H1 (cell line): Measurements from ENCODE around the gene PLEKHM3. TPM values are rescaled to one million over a fixed set of nuclear protein-coding genes. Genes with fewer than 3 reads are reported as not detected.

Experiments
- CTCF ChIA-PET: fragments of 300-600 bp; sonication (Branson Sonifier 250); formaldehyde crosslinking; loops from one replicate; lab custom pipeline; 2021; ENCODE audit not compliant: partially characterized antibody; lab: Charles Lee
- POLR2A ChIA-PET: fragments of 300-600 bp; sonication (Branson Sonifier 250); formaldehyde crosslinking; loops from one replicate; lab custom pipeline; 2021; ENCODE audit warnings: inconsistent platforms; ENCODE audit not compliant: partially characterized antibody; lab: Charles Lee
- DNase-seq, 2 experiments: peaks; one replicate each; pipeline versions ENCODE4 v3.0.0 to v3.0.0-alpha.2; 2010 to 2022; ENCODE audit warnings: low spot score in 2 of 2, low read depth in 1 of 2, mixed read lengths in 1 of 2
- FAIRE-seq: peaks from 2 replicates; lab custom pipeline; 2011; peaks lifted over from hg19 to GRCh38; lab: Jason Lieb, UNC
- H2AFZ ChIP-seq: 2 replicates; pipeline ENCODE4 v1.8.1; 2012; ENCODE audit warnings: low read length, inconsistent platforms
- H2AK5ac ChIP-seq: 2 replicates; pipeline ENCODE4 v1.6.1; 2013; ENCODE audit warnings: low read depth, low read length
- H2BK120ac ChIP-seq: replicated peaks from 2 replicates; pipeline ENCODE3; 2013; ENCODE audit warnings: low read depth, low read length, inconsistent platforms
- H2BK12ac ChIP-seq: 2 replicates; pipeline ENCODE4 v1.6.1; 2013; ENCODE audit warnings: low read depth, low read length
- H2BK15ac ChIP-seq: 2 replicates; pipeline ENCODE4 v1.6.1; 2013; ENCODE audit warnings: low read length
- H2BK20ac ChIP-seq: 2 replicates; pipeline ENCODE4 v1.6.1; 2013; ENCODE audit warnings: low read length
- H2BK5ac ChIP-seq: 2 replicates; pipeline ENCODE4 v1.6.1; 2013; ENCODE audit warnings: low read depth, low read length
- H3K14ac ChIP-seq: 2 replicates; pipeline ENCODE4 v1.6.1; 2013; ENCODE audit warnings: inconsistent platforms; ENCODE audit not compliant: insufficient read length
- H3K18ac ChIP-seq: 2 replicates; pipeline ENCODE4 v1.6.1; 2013; ENCODE audit warnings: low read length; ENCODE audit errors: extremely low read depth
- H3K23ac ChIP-seq: 2 replicates; pipeline ENCODE4 v1.6.1; 2013; ENCODE audit warnings: inconsistent platforms; ENCODE audit not compliant: insufficient read length
- H3K23me2 ChIP-seq: 2 replicates; pipeline ENCODE4 v1.6.1; 2013; ENCODE audit warnings: low read depth, low read length
- H3K27ac ChIP-seq: 2 replicates; pipeline ENCODE4 v1.6.1; 2011; ENCODE audit warnings: low read depth, low read length, inconsistent platforms
- H3K27me3 ChIP-seq, 4 experiments: replicated peaks in 1 of 4; 1 replicate in 1 of 4; 2 replicates in 3 of 4; pipeline versions ENCODE4 v1.6.1 to v1.8.1; 2011 to 2013; ENCODE audit warnings: low read length in 3 of 4, mild to moderate bottlenecking in 3 of 4, inconsistent platforms in 2 of 4, mixed read lengths in 2 of 4, moderate library complexity in 1 of 4; ENCODE audit not compliant: control insufficient read depth in 3 of 4, insufficient read depth in 3 of 4; ENCODE audit errors: extremely low read depth in 1 of 4
- H3K36me3 ChIP-seq, 4 experiments: 2 replicates each; pipeline versions ENCODE4 v1.6.1 to v1.8.1; 2011 to 2013; ENCODE audit warnings: mild to moderate bottlenecking in 4 of 4, low read length in 3 of 4, moderate library complexity in 2 of 4, control low read depth in 1 of 4, inconsistent platforms in 1 of 4; ENCODE audit not compliant: insufficient read depth in 4 of 4, control insufficient read depth in 2 of 4
- H3K4ac ChIP-seq: replicated peaks from 2 replicates; pipeline ENCODE3; 2013; ENCODE audit warnings: low read length, low read depth, mixed read lengths, inconsistent platforms; ENCODE audit not compliant: insufficient read length
- H3K4me1 ChIP-seq, 4 experiments: replicated peaks in 1 of 4; 1 replicate in 1 of 4; 2 replicates in 3 of 4; pipeline versions ENCODE4 v1.6.1 to v1.8.1; 2011 to 2013; ENCODE audit warnings: low read length in 3 of 4, inconsistent platforms in 2 of 4, mixed read lengths in 1 of 4; ENCODE audit not compliant: insufficient read depth in 4 of 4, control insufficient read depth in 3 of 4
- H3K4me2 ChIP-seq, 2 experiments: 2 replicates each; pipeline versions ENCODE4 v1.6.1 to v1.8.1; 2011 to 2013; ENCODE audit warnings: low read depth in 2 of 2, low read length in 2 of 2, control low read depth in 1 of 2, inconsistent platforms in 1 of 2, mild to moderate bottlenecking in 1 of 2; ENCODE audit not compliant: insufficient read depth in 1 of 2
- H3K4me3 ChIP-seq, 4 experiments: fragments of 200-600, 300-600 bp in 1 of 4; sonication (generic), shearing (Covaris generic), sonication (Bioruptor Twin) in 1 of 4; 2 replicates each; pipeline versions ENCODE4 v1.5.1 to v1.8.1; 2011 to 2016; ENCODE audit warnings: low read length in 4 of 4, low read depth in 3 of 4, control low read depth in 2 of 4, inconsistent platforms in 2 of 4, mild to moderate bottlenecking in 2 of 4, mixed read lengths in 1 of 4, moderate library complexity in 1 of 4; ENCODE audit not compliant: insufficient read depth in 2 of 4; ENCODE audit errors: extremely low read depth in 1 of 4
- H3K56ac ChIP-seq: replicated peaks from 2 replicates; pipeline ENCODE3; 2013; ENCODE audit warnings: low read depth, mild to moderate bottlenecking, mixed read lengths, low read length, inconsistent platforms; ENCODE audit not compliant: insufficient read length
- H3K79me1 ChIP-seq: 2 replicates; pipeline ENCODE4 v1.6.1; 2013; ENCODE audit warnings: low read depth, low read length, control low read depth
- H3K79me2 ChIP-seq, 2 experiments: 2 replicates each; pipeline versions ENCODE4 v1.6.1 to v1.8.1; 2012 to 2013; ENCODE audit warnings: low read length in 2 of 2, mild to moderate bottlenecking in 2 of 2, inconsistent platforms in 1 of 2; ENCODE audit not compliant: insufficient read depth in 2 of 2, control insufficient read depth in 1 of 2
- H3K9ac ChIP-seq, 4 experiments: replicated peaks in 1 of 4; 1 replicate in 1 of 4; 2 replicates in 3 of 4; pipeline versions ENCODE4 v1.6.1 to v1.8.1; 2011 to 2013; ENCODE audit warnings: low read depth in 3 of 4, low read length in 3 of 4, control low read depth in 2 of 4, mild to moderate bottlenecking in 2 of 4, moderate library complexity in 2 of 4, inconsistent platforms in 1 of 4; ENCODE audit errors: extremely low read depth in 1 of 4
- H3K9me3 ChIP-seq, 2 experiments: 2 replicates each; pipeline versions ENCODE4 v1.6.1 to v1.8.1; 2012 to 2013; ENCODE audit warnings: mild to moderate bottlenecking in 2 of 2, moderate library complexity in 2 of 2, control low read depth in 1 of 2, inconsistent platforms in 1 of 2, low read depth in 1 of 2, low read length in 1 of 2, mixed read lengths in 1 of 2; ENCODE audit not compliant: insufficient read depth in 2 of 2
- H4K20me1 ChIP-seq, 2 experiments: replicated peaks in 1 of 2; 2 replicates each; pipeline versions ENCODE3 to v1.8.1; 2011 to 2013; ENCODE audit warnings: inconsistent platforms in 2 of 2, low read length in 2 of 2, mild to moderate bottlenecking in 1 of 2; ENCODE audit not compliant: insufficient read depth in 2 of 2, control insufficient read depth in 1 of 2
- H4K5ac ChIP-seq: 2 replicates; pipeline ENCODE4 v1.6.1; 2013; ENCODE audit warnings: low read length, low read depth, mixed read lengths, inconsistent platforms; ENCODE audit not compliant: insufficient read length
- H4K8ac ChIP-seq: 2 replicates; pipeline ENCODE4 v1.8.0; 2013; ENCODE audit warnings: mild to moderate bottlenecking, moderate library complexity, low read length, inconsistent platforms; ENCODE audit not compliant: insufficient read depth; ENCODE audit errors: extremely low read depth
- H4K91ac ChIP-seq: replicated peaks from 2 replicates; pipeline ENCODE3; 2013; ENCODE audit warnings: low read length, mixed read lengths, inconsistent platforms; ENCODE audit not compliant: insufficient read length
- ATF3 ChIP-seq: IDR thresholded peaks from 2 replicates; pipeline ENCODE4 v1.6.1; 2011; ENCODE audit warnings: low read depth, mild to moderate bottlenecking, low read length; ENCODE audit not compliant: insufficient read depth
- CTCF ChIP-seq, 3 experiments: IDR thresholded peaks; 1 replicate in 2 of 3; 2 replicates in 1 of 3; pipeline versions ENCODE4 v1.5.1 to v1.6.1; 2011; ENCODE audit warnings: low read length in 3 of 3, mild to moderate bottlenecking in 3 of 3, inconsistent platforms in 2 of 3, low read depth in 1 of 3, moderate library complexity in 1 of 3; ENCODE audit not compliant: insufficient read depth in 1 of 3; ENCODE audit errors: control extremely low read depth in 1 of 3
- GABPA ChIP-seq: IDR thresholded peaks from 2 replicates; pipeline ENCODE4 v1.6.1; 2011; ENCODE audit warnings: mild to moderate bottlenecking, low read length, moderate library complexity, borderline replicate concordance; ENCODE audit not compliant: insufficient read depth
- HDAC2 ChIP-seq, 2 experiments: fragments of 300-600 bp in 1 of 2; sonication (generic) in 1 of 2; IDR thresholded peaks; 2 replicates each; pipeline ENCODE4 v1.6.1; 2011 to 2012; ENCODE audit warnings: low read depth in 2 of 2, low read length in 2 of 2, mild to moderate bottlenecking in 2 of 2, moderate library complexity in 2 of 2, borderline replicate concordance in 1 of 2, inconsistent platforms in 1 of 2
- KDM5A ChIP-seq: fragments of 200-600 bp; IDR thresholded peaks from 2 replicates; pipeline ENCODE4 v1.7.1; 2012; ENCODE audit warnings: mild to moderate bottlenecking, low read length, inconsistent platforms, mixed read lengths
- MAFK ChIP-seq: IDR thresholded peaks from 2 replicates; pipeline ENCODE4 v1.6.1; 2012; ENCODE audit warnings: low read depth, mild to moderate bottlenecking, improper control_type of control experiment, low read length
- NANOG ChIP-seq: IDR thresholded peaks from 2 replicates; pipeline ENCODE4 v1.6.1; 2011; ENCODE audit warnings: low read length, low read depth, mild to moderate bottlenecking, inconsistent platforms; ENCODE audit not compliant: insufficient read depth, poor library complexity, severe bottlenecking
- NRF1 ChIP-seq: IDR thresholded peaks from 2 replicates; pipeline ENCODE4 v1.6.1; 2011; ENCODE audit warnings: mild to moderate bottlenecking, low read depth, low read length, improper control_type of control experiment
- POU5F1 ChIP-seq: IDR thresholded peaks from 2 replicates; pipeline ENCODE4 v1.6.1; 2011; ENCODE audit warnings: low read depth, mild to moderate bottlenecking, low read length, moderate library complexity
- RFX5 ChIP-seq: IDR thresholded peaks from 2 replicates; pipeline ENCODE4 v1.6.1; 2011; ENCODE audit warnings: low read depth, low read length, improper control_type of control experiment, borderline replicate concordance
- WGBS, 2 experiments: shearing (Covaris generic) in 1 of 2; methylation state at CpG; one replicate each; pipeline versions ENCODE4 v1.1.6 to v1.1.7; 2013 to 2015; ENCODE audit warnings: low lambda C conversion rate in 2 of 2, mixed read lengths in 2 of 2, inconsistent platforms in 1 of 2, low coverage in 1 of 2, missing lambda C conversion rate in 1 of 2; ENCODE audit not compliant: insufficient replicate concordance in 2 of 2, insufficient coverage in 1 of 2, insufficient read length in 1 of 2; ENCODE audit errors: extremely low coverage in 1 of 2, missing lambda C conversion rate in 1 of 2; 5-methylcytosine and 5-hydroxymethylcytosine counted together
- polyA plus RNA-seq, 7 experiments: library from polyadenylated mRNA; depleted of rRNA in 3 of 7; stranded (reverse) in 5 of 7; unstranded in 2 of 7; fragments of >200 nt in 5 of 7; fragments of 200-250 nt in 2 of 7; gene quantifications; 1 replicate in 5 of 7; 2 replicates in 1 of 7; 4 replicates in 1 of 7; pipeline versions ENCODE4 v1.2.1 to v1.2.3, GENCODE V29; 2011 to 2013; ENCODE audit warnings: missing spikeins in 2 of 7, mixed read lengths in 2 of 7
- total RNA-seq: library from RNA; stranded (reverse); fragmentation: NEBNext Ultra II Directional; extraction: Animal tissue kit (Norgen Biotek cat#: 25700); gene quantifications from 2 replicates; pipeline ENCODE4 v1.2.1, GENCODE V29; 2021

Gene PLEKHM3
- total and polyA plus RNA-seq, 2 of the 8 experiments (the other 6 are each of a cell fraction or from before 2014, with no cell fraction given), result 2.3 to 5.8 TPM

GRCh38 chr2:208031608-208032019, 6.3 kb upstream of the PLEKHM3 start:
- ChIA-PET CTCF (interaction anchor here (0.9 to 8.2 kb wide), 8 partner anchors 10 to 287 kb away, joined by 3 to 70 read pairs (median 12); no protein-coding TSS in a partner anchor), POLR2A (interaction anchor here (1.8 kb wide), 1 partner anchor 268 kb away, joined by 4 read pairs; no protein-coding TSS in a partner anchor)
- FAIRE-seq (no peak), DNase-seq (no peak)
- no peaks in the 10 kb centered on the region for H3K36me3 ChIP-seq
- H2AFZ ChIP-seq, result no peak overlapping the region
- H3K4ac ChIP-seq, result no peak overlapping the region
- no peaks in the 10 kb centered on the region for H3K27me3 ChIP-seq
- H3K14ac ChIP-seq, result no peak overlapping the region
- H3K4me1 ChIP-seq, result no peaks in the 10 kb centered on the region
- H3K9ac ChIP-seq, result no peak overlapping the region
- no peak overlapping the region for H3K27ac ChIP-seq
- H3K23ac ChIP-seq, result no peak overlapping the region
- H2BK20ac ChIP-seq, result no peak overlapping the region
- H2BK5ac ChIP-seq, result no peak overlapping the region
- no peaks in the 10 kb centered on the region for H3K79me1 ChIP-seq
- H4K5ac ChIP-seq, result no peak overlapping the region
- H3K56ac ChIP-seq, result no peak overlapping the region
- H4K20me1 ChIP-seq, result no peaks in the 10 kb centered on the region
- no peak overlapping the region for H3K4me2 ChIP-seq
- peaks cover 0 to 4% of the 10 kb centered on the region in 2 experiments; a peak in 2 of 4 replicates for H3K9me3 ChIP-seq
- no peak overlapping the region for H3K18ac ChIP-seq
- 91% methylated on average over 7 of the region's 7 CpGs; no CpG with 5 or more reads in 1 of the 2 experiments for WGBS, 2 experiments
- H2AK5ac ChIP-seq, result no peak overlapping the region
- H3K79me2 ChIP-seq, result no peaks in the 10 kb centered on the region
- H2BK12ac ChIP-seq, result no peak overlapping the region
- no peak overlapping the region for H4K8ac ChIP-seq
- no peak overlapping the region for H4K91ac ChIP-seq
- no peaks in the 10 kb centered on the region for H3K23me2 ChIP-seq
- no peak overlapping the region for H3K4me3 ChIP-seq
- no peak overlapping the region for H2BK120ac ChIP-seq
- no peak overlapping the region for H2BK15ac ChIP-seq
- TF ChIP-seq HDAC2 (IDR thresholded peaks at IDR 0.05; ENCODE audit: borderline replicate concordance in 1 of 2, low read depth in 2 of 2, low read length in 2 of 2) (no peak), KDM5A (no peak), NRF1 (no peak), ATF3 (no peak), NANOG (no peak), CTCF (IDR thresholded peaks at IDR 0.05; ENCODE audit: control extremely low read depth in 1 of 3, insufficient read depth in 1 of 3, low read depth in 1 of 3, low read length in 3 of 3) (no peak), GABPA (no peak), POU5F1 (no peak), RFX5 (no peak), MAFK (no peak)
